GM23248 (cell line): ENCODE data around the gene ARGLU1. TPM values are rescaled to one million over a fixed set of nuclear protein-coding genes. Genes with fewer than 3 reads are reported as not detected.

Source experiments
- DNase-seq: peaks from one replicate; pipeline ENCODE4 v3.0.0-alpha.2; 2015
- H2AFZ ChIP-seq: fragments of 200-600 bp; sonication (generic); 2 replicates; pipeline ENCODE4 v1.6.1; 2016; ENCODE audit warnings: antibody characterized with exemption
- H3F3A ChIP-seq: fragments of 200-600 bp; sonication (generic); 2 replicates; pipeline ENCODE4 v1.6.1; 2016; ENCODE audit warnings: mild to moderate bottlenecking, antibody characterized with exemption, mixed run types; ENCODE audit not compliant: insufficient read depth
- H3K27ac ChIP-seq: fragments of 200-600 bp; sonication (generic); 2 replicates; pipeline ENCODE4 v1.5.1; 2016; ENCODE audit warnings: mild to moderate bottlenecking
- H3K27me3 ChIP-seq: fragments of 200-600 bp; sonication (generic); replicated peaks from 2 replicates; pipeline ENCODE4 v1.6.1; 2016; ENCODE audit warnings: mild to moderate bottlenecking; ENCODE audit not compliant: insufficient read depth
- H3K36me3 ChIP-seq: fragments of 200-600 bp; sonication (generic); 2 replicates; pipeline ENCODE4 v1.6.1; 2016; ENCODE audit warnings: low read depth, mild to moderate bottlenecking
- H3K4me1 ChIP-seq: fragments of 200-600 bp; sonication (generic); 2 replicates; pipeline ENCODE4 v1.6.1; 2016; ENCODE audit warnings: mild to moderate bottlenecking; ENCODE audit not compliant: insufficient read depth
- H3K4me2 ChIP-seq: fragments of 200-600 bp; sonication (generic); one replicate; pipeline ENCODE4 v1.6.1; 2016; ENCODE audit warnings: mild to moderate bottlenecking; ENCODE audit not compliant: unreplicated experiment
- H3K4me3 ChIP-seq: fragments of 200-600 bp; sonication (generic); 2 replicates; pipeline ENCODE4 v1.5.1; 2016; ENCODE audit warnings: mild to moderate bottlenecking
- H3K79me2 ChIP-seq: fragments of 200-600 bp; sonication (generic); 2 replicates; pipeline ENCODE4 v1.6.1; 2016; ENCODE audit warnings: mild to moderate bottlenecking; ENCODE audit not compliant: insufficient read depth
- H3K9ac ChIP-seq: fragments of 200-600 bp; sonication (generic); 2 replicates; pipeline ENCODE4 v1.6.1; 2016; ENCODE audit warnings: mild to moderate bottlenecking
- H3K9me2 ChIP-seq: fragments of 200-600 bp; sonication (generic); 2 replicates; pipeline ENCODE4 v1.6.1; 2016; ENCODE audit warnings: mixed run types, mild to moderate bottlenecking, moderate library complexity; ENCODE audit not compliant: insufficient read depth
- H3K9me3 ChIP-seq: fragments of 200-600 bp; sonication (generic); one replicate; pipeline ENCODE4 v1.6.1; 2017; ENCODE audit warnings: low read depth
- H4K20me1 ChIP-seq: fragments of 200-600 bp; sonication (generic); 2 replicates; pipeline ENCODE4 v1.6.0; 2016; ENCODE audit not compliant: insufficient read depth
- EZH2 ChIP-seq: fragments of 200-600 bp; sonication (generic); IDR thresholded peaks from 2 replicates; pipeline ENCODE4 v1.6.1; 2018; ENCODE audit warnings: antibody characterized with exemption, mild to moderate bottlenecking; ENCODE audit not compliant: insufficient read depth, poor library complexity, severe bottlenecking
- EZH2phosphoT487 ChIP-seq: fragments of 200-600 bp; sonication (generic); IDR thresholded peaks from 2 replicates; pipeline ENCODE4 v1.6.1; 2018; ENCODE audit warnings: antibody characterized with exemption, moderate library complexity, mild to moderate bottlenecking, low read depth; ENCODE audit not compliant: insufficient read depth
- WGBS, 2 experiments: methylation state at CpG; one replicate each; pipeline ENCODE4 v1.1.6; 2015 to 2017; ENCODE audit warnings: low lambda C conversion rate in 2 of 2, low coverage in 1 of 2; ENCODE audit errors: missing lambda C conversion rate in 2 of 2; 5-methylcytosine and 5-hydroxymethylcytosine counted together
- in situ Hi-C: fragments of 300-500 bp; cut with MboI; formaldehyde crosslinking; loops from 2 replicates; pipeline ENCODE4 v1.15.0; 2020
- polyA plus RNA-seq: library from polyadenylated mRNA; unstranded; fragments of >200 nt; fragmentation: Nextera tagmentation; extraction: Ambion mirVana; gene quantifications from 2 replicates; pipeline ENCODE4 v1.2.1, GENCODE V29; 2016
- total RNA-seq: library from RNA; depleted of rRNA; stranded (reverse); fragments of >200 nt; shearing (Covaris generic); gene quantifications from 2 replicates; pipeline ENCODE4 v1.2.3, GENCODE V29; 2014

Gene ARGLU1
- total and polyA plus RNA-seq, 2 experiments from 2014 or later = 38.4 to 61.5 TPM

DNA sequence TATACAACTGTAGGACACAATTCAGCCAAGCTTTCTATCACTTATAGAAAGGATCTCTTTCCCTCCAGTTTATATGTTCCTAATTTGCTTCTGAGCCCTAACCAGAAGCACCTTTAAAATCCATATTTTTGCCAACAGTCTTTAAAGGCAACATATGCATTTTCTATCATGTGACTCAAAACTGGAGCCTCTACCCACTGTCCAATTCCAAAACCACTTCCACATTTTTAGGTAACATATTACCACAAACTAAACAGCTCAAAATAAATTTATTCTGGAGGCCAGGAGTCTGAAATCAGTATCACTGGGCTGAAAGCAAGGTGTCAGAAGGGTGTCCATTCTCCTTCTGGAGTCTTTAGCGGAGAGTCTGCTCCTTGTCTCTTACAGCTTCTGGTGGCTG lies 16.6 kb downstream of the ARGLU1 start:
- peaks cover 10% of the 10 kb centered on the region; the same call in 1 of the 2 replicates for H4K20me1 ChIP-seq
- H3K36me3 ChIP-seq = peaks cover 51% of the 10 kb centered on the region

GRCh38 chr13:106550570-106551135 lies 17.3 kb downstream of the ARGLU1 start:
- no peaks in the 10 kb centered on the region for H3K9me3 ChIP-seq
- H3K79me2 ChIP-seq = peaks cover 100% of the 10 kb centered on the region
- H3K4me1 ChIP-seq = no peaks in the 10 kb centered on the region
- no peak overlapping the region for H3K9ac ChIP-seq
- no peaks in the 10 kb centered on the region; the same call in 1 of the 2 replicates for H3K9me2 ChIP-seq
- H3F3A ChIP-seq = no peaks in the 10 kb centered on the region
- H3K4me2 ChIP-seq = no peak overlapping the region
- H3K4me3 ChIP-seq = no peak overlapping the region
- no peak overlapping the region for H2AFZ ChIP-seq
- no peaks in the 10 kb centered on the region for H3K27me3 ChIP-seq
- H4K20me1 ChIP-seq = peaks cover 10% of the 10 kb centered on the region; the same call in 1 of the 2 replicates
- TF ChIP-seq EZH2 = no peak
- TF ChIP-seq EZH2phosphoT487 = no peak
- no peak overlapping the region for H3K27ac ChIP-seq
- H3K36me3 ChIP-seq = peaks cover 45% of the 10 kb centered on the region
- no peak for DNase-seq
- in situ Hi-C loops = no loop called here
- 78 to 85% methylated on average over 4 of the region's 4 CpGs for WGBS, 2 experiments

More for the DNA sequence above, 16.6 kb downstream of the ARGLU1 start:
- peaks cover 100% of the 10 kb centered on the region for H3K79me2 ChIP-seq
- H3K9ac ChIP-seq = no peak overlapping the region
- WGBS, 2 experiments = 97 to 100% methylated on average over 1 of the region's 1 CpG
- TF ChIP-seq EZH2phosphoT487 (no peak), EZH2 (no peak)
- no peak overlapping the region for H3K4me3 ChIP-seq
- no peaks in the 10 kb centered on the region; the same call in 1 of the 2 replicates for H3K9me2 ChIP-seq
- no peak for DNase-seq
- in situ Hi-C loops = no loop called here
- no peaks in the 10 kb centered on the region for H3K9me3 ChIP-seq
- 0 out of 2 replicates have a peak, but pooled peaks cover under 1% of the 10 kb centered on the region for H3F3A ChIP-seq
- H3K27me3 ChIP-seq = no peaks in the 10 kb centered on the region
- no peak overlapping the region for H3K4me2 ChIP-seq
- H2AFZ ChIP-seq = no peak overlapping the region
- no peak overlapping the region for H3K27ac ChIP-seq
- H3K4me1 ChIP-seq = no peaks in the 10 kb centered on the region

DNA sequence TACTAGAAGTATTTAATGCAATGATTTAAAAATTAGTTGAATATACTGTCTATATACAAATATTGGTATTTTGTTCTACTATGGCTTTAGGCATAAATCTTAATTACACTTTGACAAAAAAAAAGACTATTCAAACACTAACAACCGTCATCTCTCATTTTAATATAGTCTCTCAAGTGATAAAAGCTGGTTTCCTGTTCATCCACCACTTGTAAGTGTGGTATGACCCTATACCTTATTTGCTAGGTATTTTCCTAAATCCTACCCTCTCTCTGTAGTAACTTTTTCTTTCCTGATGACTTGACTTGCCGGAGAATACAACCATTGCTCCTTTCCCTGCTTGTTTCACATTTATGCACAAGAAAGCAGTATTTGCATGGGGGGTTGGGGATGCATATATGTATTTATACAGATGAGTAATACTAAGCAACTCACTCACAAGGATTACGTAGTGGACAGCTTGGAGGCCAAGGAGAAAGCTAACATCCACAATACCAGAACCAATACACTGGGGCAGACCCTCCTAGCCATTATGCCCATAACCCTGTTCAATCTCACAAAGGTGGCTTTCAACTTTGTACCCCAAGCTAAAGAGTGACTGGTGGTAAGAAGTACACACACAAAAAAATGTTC lies 19.8 kb downstream of the ARGLU1 start:
- Histone ChIP-seq H3K36me3 (peaks cover 32% of the 10 kb centered on the region), H4K20me1 (peaks cover 22% of the 10 kb centered on the region; the same call in 1 of the 2 replicates)
- 98% methylated on average over 3 of the region's 3 CpGs for WGBS, 2 experiments

GRCh38 chr13:106541826-106542225 lies 26.1 kb downstream of the ARGLU1 start:
- Histone ChIP-seq H3K4me1 (no peaks in the 10 kb centered on the region), H3K9ac (no peak overlapping the region), H3K4me3 (no peak overlapping the region), H3F3A (peaks cover 15% of the 10 kb centered on the region), H3K27me3 (no peaks in the 10 kb centered on the region), H3K9me3 (no peaks in the 10 kb centered on the region), H2AFZ (no peak overlapping the region), H3K4me2 (no peak overlapping the region), H4K20me1 (peaks cover 14% of the 10 kb centered on the region; the same call in 1 of the 2 replicates), H3K9me2 (no peaks in the 10 kb centered on the region), H3K27ac (no peak overlapping the region), H3K36me3 (peaks cover 30% of the 10 kb centered on the region), H3K79me2 (peaks cover 30% of the 10 kb centered on the region)
- in situ Hi-C loops = no loop called here
- WGBS, 2 experiments = 92 to 95% methylated on average over 1 of the region's 1 CpG
- no peak for TF ChIP-seq EZH2
- TF ChIP-seq EZH2phosphoT487 = no peak
- DNase-seq = no peak

More for the DNA sequence above, 19.8 kb downstream of the ARGLU1 start:
- H3K27me3 ChIP-seq = no peaks in the 10 kb centered on the region
- H3K9ac ChIP-seq = no peak overlapping the region
- in situ Hi-C loops = no loop called here
- H3K27ac ChIP-seq = no peak overlapping the region
- DNase-seq = no peak
- H3K4me3 ChIP-seq = no peak overlapping the region
- H3K4me2 ChIP-seq = no peak overlapping the region
- H3K79me2 ChIP-seq = peaks cover 94% of the 10 kb centered on the region
- TF ChIP-seq EZH2 = no peak
- no peak for TF ChIP-seq EZH2phosphoT487
- H2AFZ ChIP-seq = no peak overlapping the region
- no peaks in the 10 kb centered on the region for H3K4me1 ChIP-seq
- no peaks in the 10 kb centered on the region for H3K9me3 ChIP-seq
- H3F3A ChIP-seq = no peaks in the 10 kb centered on the region
- H3K9me2 ChIP-seq = no peaks in the 10 kb centered on the region; the same call in 1 of the 2 replicates
